Ovary (tissue), 3 donors: Measurements from ENCODE around the gene DDX47.

Experiments used
- EP300 ChIP-seq: sonication (generic); formaldehyde crosslinking; IDR thresholded peaks from one replicate; pipeline ENCODE4 v1.6.1; 2017; ENCODE audit warnings: antibody characterized with exemption
- POLR2A ChIP-seq: fragments of 450-650 bp; IDR thresholded peaks from one replicate; pipeline ENCODE4 v1.6.1; 2017; ENCODE audit warnings: antibody characterized with exemption, mild to moderate bottlenecking, moderate library complexity
- TF ChIP-seq, protein P1 (sequence below), 3 donors: fragments of 450-650 bp in 2 of 3; fragments of 200-600 bp in 1 of 3; IDR thresholded peaks; one replicate each; pipeline versions ENCODE4 v1.5.1 to v1.8.0; 2016 to 2022; ENCODE audit warnings: antibody characterized with exemption in 3 of 3, mild to moderate bottlenecking in 1 of 3
- donor health status: DM: no; HTN: no; CAD: no.

DNA sequence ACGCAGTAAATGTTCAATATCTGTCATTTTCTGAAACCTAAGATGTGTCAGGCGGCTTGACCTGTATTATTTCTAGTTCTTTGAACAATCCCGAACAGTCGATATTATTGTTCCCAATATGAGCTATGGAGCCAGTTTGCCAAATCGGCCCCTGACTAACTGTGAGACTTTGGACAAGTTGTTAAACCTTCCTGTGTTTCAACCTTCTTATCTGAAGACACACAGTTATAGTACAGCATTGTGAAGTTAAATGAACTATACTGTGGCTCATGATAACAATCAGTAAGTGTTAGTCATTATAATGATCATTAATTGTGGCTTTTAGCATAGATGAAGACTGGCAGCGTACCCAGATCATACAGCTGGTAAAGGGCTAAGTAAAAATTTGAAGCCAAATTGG, 23.4 kb downstream of the DDX47 start:
- TF ChIP-seq, protein P1, sequence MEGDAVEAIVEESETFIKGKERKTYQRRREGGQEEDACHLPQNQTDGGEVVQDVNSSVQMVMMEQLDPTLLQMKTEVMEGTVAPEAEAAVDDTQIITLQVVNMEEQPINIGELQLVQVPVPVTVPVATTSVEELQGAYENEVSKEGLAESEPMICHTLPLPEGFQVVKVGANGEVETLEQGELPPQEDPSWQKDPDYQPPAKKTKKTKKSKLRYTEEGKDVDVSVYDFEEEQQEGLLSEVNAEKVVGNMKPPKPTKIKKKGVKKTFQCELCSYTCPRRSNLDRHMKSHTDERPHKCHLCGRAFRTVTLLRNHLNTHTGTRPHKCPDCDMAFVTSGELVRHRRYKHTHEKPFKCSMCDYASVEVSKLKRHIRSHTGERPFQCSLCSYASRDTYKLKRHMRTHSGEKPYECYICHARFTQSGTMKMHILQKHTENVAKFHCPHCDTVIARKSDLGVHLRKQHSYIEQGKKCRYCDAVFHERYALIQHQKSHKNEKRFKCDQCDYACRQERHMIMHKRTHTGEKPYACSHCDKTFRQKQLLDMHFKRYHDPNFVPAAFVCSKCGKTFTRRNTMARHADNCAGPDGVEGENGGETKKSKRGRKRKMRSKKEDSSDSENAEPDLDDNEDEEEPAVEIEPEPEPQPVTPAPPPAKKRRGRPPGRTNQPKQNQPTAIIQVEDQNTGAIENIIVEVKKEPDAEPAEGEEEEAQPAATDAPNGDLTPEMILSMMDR (IDR thresholded peaks at IDR 0.05), result no peak
- TF ChIP-seq POLR2A (no peak), EP300 (no peak)
